ENCODE results near the gene PEPD.

The PEPD gene

GRCh38 chr19:33545217-33545981 is 23.8 kb upstream of the PEPD start:
- DNase-seq: no peak

DNA sequence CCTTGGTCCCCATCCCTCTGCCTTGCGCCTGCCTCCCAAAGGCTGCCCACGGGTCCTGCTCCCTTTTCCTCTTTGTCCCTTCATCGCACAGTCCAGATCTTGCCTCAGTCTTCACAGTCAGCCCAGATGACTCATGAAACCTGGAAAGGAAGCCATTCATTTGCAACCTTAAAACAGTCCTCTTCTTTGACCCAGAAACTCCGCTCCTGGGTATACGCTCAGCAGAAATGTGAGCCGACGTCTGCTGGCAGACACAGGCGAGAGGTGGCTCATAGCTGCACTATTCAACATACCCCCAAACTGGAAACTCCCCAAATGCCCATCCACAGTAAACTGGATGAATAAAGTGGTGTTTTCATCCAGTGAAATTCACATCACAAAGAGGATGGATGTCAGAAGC is 13.6 kb upstream of the PEPD start:
- no peak for DNase-seq

DNA sequence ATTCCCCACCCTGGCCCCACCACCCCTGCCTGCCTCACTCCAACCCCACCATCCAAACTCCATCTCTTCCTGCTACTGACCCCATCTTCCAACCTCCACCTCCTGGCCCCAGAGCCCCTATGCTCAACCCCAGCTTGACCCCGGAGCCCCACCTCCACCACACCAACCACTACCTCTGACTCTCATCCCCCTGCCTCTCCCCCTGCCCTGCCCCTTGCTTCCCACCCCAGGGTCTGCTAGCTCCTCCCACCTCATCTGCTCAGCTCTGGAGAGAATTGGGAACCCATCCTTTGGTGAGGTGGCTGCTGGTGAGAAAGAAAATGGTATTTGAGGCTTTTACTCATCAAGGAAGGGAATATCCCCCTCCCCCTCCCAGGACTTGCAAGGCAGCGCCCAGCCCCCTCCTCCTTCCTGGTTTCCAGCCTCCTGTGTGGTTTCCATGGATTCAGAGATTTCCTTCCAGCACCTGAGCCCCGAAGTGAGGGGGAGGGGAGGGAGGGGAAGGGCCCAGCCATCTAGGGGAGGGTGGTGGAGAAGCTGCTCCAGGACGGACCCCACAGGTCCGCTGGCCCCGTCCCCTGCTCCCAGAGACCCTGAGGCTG is 11.4 kb upstream of the PEPD start:
- no peak for DNase-seq

DNA sequence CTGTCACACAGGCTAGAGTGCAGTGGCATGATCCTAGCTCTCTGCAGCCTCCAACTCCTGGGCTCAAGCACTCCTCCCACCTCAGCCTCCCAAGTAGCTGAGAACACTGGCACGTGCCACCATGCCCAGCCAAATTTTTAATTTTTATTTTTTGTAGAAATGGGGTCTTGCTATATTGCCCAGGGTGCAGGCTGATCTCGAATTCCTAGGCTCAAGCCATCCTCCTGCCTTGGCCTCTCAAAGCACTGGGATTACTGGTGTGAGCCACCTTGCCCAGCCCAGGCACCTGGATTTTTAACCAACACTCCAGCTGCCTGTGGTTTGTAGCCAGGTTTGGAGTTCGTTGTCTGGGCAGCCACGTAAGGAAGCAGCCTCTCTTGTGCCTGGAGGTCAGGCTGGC is 9.3 kb upstream of the PEPD start:
- no peak for DNase-seq

DNA sequence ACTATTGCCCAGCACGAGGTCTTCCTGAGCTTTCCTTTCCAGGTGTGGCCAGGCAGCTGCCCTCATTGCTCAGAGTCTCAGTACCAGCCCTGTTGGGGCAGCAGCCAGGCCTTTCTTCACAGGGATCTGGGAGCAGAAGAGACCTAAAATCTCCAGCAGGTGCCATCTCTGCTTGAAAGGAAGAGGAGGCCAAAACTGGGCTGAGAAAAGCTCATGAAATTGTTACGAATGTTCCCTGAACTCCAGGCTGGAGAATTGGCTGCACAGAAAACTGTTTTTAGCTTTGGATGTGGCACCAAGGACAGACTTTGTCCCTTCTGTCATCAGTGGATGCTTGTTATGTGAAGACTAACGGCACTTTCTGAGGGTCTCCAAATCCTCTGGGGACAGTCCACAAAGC is 8.7 kb upstream of the PEPD start:
- DNase-seq: no peak

GRCh38 chr19:33529094-33529676 is 7.6 kb upstream of the PEPD start:
- DNase-seq: no peak

DNA sequence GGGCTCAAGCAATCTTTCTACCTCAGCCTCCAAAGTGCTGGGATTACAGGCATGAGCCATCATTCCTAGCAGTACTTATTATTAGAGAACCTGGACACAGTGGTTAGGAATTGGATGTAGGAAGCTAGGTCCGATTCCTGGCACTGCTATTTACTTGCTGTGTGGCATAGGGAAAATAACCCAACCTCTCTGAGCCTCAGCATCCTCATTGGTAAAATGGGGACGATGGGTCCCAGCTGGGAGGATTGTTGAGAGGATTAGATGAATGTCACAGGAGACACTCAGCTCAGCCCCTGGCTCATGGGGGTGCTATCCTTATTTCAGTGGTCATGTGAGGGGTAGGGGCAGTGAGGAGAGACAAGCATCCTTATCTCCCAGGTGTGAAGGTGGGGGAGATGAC is 6.8 kb upstream of the PEPD start:
- DNase-seq: no peak

DNA sequence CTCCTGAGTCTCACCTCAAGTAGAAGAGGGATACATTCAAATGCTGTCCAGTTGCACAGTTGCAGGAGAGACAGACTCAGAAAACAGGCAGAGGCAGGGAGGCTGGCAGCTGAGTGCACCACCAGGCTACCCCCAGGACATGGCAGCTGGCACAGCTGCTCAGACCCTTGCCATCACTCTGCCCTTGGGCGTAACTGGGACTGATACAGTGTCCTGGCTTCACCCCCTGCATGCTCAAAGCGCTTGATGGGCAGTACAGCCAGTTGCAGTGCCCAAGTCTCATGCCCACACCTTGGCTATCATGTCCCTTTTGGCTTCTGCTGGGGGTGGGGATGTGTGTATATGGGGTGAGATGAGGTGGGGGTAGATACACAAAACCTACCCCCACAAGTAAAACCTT is 5.5 kb upstream of the PEPD start:
- DNase-seq: no peak

DNA sequence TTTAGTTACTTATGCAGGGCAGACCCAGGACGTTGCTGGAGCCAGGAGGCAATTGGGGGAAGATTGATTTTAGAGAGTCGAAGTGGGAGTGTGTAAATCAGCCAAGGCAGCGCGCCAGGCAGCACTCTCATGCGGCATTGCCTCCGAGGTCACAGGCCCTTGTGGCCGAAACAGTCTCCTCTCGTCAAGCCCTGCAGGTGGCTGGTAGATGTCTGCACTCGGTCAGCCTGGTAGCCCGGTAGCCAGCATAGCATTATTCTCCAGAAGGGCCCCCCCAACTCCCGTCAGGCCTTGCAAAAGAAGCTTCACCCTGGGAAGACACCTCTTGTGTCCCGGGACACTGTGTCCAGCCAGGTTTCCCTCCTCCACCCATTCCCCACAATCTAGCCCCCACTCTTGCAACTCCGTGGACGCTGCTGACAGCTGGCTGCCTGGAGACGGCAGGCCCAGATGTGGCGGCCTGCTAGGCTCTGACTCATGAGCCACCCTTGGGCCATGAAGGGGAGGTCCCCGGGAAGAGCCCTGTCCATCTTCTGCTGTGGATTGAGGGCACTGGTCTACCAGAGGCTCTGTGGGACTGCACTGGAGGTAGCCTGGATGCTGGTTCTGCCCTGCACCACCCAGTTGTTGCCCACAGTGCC is 2.6 kb upstream of the PEPD start:
- DNase-seq: no peak

DNA sequence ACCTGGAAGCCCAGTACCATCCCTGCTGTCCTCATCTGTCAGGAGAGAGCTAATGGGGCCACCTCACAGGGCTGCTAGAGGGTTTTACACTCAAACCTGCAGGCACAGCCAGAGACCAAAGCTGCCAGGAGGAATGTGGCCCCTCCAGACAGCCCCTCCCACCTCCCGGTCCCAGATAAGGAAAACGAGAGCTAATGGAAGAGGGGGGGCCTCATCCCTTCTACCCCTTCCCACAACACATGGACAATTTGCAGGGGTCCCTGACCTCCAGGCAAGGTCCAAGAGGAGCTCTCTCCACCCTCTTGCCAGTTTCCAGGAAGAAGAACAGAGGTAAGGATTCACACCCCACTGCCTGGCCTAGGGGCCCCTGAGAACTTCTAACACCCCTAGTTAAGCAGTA is 1.6 kb upstream of the PEPD start:
- DNase-seq: no peak

- no peak for DNase-seq
These were observed 726 bp upstream of the PEPD start for GRCh38 chr19:33522371-33522662.

DNA sequence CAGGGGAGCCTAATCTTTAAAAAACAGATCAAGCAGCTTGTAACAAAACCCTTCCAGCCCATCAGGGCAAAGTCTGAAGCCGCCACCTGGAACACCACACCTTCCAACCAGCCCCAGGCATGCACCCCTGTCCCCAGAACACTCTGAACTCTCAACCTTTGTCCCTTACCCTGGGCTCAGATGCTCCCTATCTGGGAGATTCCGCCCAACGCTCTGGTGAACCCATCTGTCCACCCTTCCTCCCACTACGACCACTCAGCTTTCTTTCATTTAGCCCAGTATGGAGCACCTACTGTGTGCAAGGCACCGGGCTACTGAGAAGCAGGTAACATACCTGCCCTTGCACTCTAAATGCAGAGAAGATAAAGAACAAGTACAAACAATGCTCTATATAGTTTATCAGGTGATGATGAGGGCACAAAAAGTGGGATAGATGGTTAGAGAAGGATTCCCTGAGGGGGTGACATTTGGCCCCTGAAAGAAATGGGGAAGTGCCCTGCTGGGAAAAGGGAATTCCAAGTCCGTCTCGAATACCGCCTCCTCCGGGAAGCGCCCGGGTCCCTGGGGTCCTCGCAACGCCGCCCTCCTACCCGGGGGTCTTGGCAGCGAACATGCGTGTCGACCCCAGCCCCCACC is 629 bp downstream of the PEPD start:
- no peak for DNase-seq

- no peak for DNase-seq
These were observed 1.4 kb downstream of the PEPD start for GRCh38 chr19:33520048-33520643.

DNA sequence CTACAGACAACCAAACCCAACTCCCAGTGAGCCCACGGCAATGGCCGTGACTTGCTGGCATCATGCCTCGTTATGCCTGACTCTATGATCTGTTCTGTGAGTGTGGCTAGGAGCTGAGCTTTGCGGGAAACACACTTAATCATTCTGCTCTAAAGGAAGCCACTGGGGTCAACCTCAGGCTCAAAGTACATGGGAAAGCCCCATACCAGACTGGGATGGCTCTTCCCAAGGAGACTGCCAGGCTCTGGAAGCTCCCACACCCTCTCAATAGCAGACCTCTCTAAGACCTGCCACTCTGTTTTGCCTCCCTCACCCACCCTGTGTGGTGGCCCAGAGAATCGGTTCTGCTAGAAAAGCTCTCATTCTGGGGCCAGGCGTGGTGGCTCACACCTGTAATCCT is 2.2 kb downstream of the PEPD start:
- DNase-seq: no peak

DNA sequence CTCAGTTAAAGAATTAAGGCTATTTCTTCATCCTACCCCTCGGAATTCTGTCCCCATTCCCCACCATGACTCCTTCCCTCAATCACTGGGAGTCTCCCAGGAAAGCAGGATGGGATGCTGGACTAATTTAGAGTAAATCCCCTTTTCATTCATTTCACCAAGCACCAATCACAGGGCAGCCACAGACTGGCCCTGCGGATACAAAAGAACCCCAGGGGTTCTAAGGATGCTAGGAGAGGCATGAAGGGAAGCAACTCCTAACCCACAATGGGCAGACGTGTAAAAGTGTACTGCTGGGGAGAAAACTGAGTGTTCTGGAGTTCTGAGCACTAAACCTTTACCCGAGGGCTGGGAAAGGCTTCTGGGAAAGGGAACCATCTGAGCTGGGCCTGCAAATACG is 3.0 kb downstream of the PEPD start:
- DNase-seq: no peak

GRCh38 chr19:33517922-33518321 is 3.7 kb downstream of the PEPD start:
- no peak for DNase-seq

DNA sequence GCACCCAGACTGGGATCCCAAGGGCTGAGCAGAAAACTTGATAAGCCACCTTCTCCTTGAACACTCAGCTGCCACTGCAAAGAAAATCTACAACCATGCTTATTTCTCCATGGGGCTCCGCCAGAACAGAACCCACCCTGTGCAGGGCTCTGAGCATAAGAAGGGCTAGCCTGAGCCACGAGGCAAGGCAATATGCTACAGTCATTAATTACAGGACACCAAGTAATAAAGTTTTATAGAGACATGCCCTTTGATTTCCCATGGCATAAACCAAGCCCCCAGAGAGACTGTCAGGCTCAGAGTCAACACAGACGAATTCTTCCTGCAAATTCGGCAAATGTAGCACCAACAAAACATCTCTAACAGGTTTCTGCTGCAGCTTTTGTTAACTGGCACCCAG is 5.7 kb downstream of the PEPD start:
- DNase-seq: no peak

- no peak for DNase-seq
These were observed 6.6 kb downstream of the PEPD start for GRCh38 chr19:33514885-33515551.

GRCh38 chr19:33513424-33513823 is 8.2 kb downstream of the PEPD start:
- no peak for DNase-seq

DNA sequence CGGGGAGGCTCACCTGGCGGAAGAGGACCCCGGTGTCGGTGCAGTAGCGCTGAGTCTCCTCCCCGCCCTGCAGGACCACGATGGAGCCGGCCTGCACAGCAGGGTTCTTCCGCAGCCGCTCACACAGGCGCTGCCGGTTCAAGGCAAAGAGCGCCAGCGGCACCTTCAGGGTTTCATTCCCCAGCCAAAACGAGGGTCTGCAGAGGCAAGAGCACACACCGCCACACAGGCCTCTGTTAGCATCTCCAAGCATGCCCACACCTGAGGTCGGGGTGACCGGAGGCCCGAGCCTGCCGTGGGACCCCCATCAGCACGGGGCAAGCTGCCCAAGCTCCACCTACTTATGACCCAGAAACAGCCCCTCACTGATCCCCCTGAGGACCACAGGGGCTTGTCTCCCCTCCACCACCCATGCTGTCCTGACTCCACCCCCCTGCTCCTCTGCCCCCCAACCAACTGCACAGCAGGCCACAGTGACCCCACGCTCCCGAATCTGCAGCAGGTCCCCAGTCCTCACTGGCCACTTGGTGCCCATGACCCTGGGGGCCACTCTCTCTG is 8.9 kb downstream of the PEPD start:
- no peak for DNase-seq

DNA sequence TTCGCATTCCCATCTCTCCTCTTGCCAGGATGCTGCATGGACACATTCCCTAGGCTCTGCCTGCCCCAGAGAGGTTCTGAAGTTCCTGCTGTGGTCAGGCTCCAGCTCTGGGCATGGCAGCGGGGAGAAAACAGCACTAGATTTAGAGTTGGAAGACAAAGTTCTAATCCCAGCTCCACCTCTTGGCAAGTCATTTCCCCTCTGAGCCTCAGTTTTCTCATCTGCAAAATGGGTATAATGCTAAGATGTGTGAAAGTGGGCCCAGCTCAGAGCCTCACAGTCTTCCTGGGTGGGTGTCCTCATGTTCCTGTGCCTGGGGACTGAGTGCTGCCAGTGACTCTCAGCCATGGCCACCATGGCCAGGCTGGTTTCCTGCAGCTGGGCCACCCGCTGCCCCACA is 9.6 kb downstream of the PEPD start:
- DNase-seq: no peak

- no peak for DNase-seq
These were observed 10.2 kb downstream of the PEPD start for GRCh38 chr19:33511346-33511745.
